NCI-H1417 (cell line): ENCODE measurements around the gene OR2T34.
"Not testable (repeated sequence)": the region's sequence is repeated elsewhere in the genome, so short reads cannot be mapped to it uniquely, and the experiment has no call there.

Source experiments
- DNase-seq, 3 experiments: peaks; one replicate each; lab custom pipeline; 2025; lab: John Stamatoyannopoulos, UW

Gene OR2T34, protein sequence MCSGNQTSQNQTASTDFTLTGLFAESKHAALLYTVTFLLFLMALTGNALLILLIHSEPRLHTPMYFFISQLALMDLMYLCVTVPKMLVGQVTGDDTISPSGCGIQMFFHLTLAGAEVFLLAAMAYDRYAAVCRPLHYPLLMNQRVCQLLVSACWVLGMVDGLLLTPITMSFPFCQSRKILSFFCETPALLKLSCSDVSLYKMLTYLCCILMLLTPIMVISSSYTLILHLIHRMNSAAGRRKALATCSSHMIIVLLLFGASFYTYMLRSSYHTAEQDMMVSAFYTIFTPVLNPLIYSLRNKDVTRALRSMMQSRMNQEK

DNA sequence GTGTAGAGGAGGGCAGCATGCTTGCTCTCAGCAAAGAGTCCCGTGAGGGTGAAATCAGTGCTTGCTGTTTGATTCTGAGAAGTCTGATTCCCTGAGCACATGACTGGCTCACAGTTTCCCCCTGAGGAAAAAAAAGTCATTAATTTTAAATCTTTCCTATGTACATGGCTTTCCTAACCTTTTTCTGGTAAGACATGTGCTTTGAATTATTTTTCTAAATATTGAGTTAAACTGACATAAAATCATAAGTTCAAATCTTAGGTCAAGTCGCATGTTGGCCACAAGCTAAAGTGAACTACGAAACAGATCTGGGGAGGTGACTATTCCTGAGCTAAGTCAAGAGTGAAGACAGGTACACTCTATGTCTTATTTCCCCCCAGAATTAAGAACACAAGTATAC is at the start of gene OR2T34:
Gene OR2T34, minus strand, starts transcription at position 101 of the 400 bp plus-strand sequence. Its CDS starts 0 bp downstream, at position 101.
- DNase-seq: not testable (repeated sequence)

DNA sequence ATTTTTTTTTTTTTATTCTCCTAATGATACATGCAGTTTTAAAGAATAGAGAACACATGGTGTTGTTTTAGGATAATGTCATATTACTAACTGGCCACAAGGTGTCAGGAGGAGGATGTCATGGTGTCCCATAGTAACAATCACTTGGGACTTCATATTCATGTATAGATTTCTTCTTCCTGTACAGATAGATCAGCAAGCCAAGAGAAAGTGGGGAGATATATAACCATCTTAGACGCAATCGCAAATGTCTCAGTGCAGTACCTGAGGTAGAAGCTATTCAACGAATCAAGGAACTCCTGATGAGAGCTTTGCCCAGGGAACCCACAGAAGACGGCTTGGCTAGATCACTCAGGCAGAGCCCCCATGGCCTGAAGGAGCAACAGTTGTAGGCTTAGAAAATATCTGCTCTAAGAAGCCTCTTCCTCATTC is 48.0 kb upstream of the OR2T34 start:
- peak in 1 of 3 experiments; percentile 47 for DNase-seq

DNA sequence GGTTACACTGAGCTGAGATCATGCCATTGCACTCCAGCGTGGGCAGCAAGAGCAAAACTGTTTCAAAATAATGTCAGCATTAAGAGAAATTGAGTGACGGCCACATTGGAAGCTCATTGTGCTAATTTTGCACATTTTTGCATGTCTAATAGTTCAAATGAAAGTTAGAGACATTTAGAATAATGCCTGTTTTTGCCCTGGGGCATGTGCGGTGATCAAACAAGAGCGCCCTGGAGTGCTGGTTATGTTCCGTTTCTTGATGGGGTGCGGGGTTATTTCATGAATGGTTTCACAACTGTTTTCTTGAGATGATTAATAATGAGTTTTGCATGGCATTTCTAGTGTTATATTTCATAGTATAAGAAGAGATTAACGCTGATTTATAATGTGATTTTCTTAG is 47.2 kb upstream of the OR2T34 start:
- DNase-seq: no peak

DNA sequence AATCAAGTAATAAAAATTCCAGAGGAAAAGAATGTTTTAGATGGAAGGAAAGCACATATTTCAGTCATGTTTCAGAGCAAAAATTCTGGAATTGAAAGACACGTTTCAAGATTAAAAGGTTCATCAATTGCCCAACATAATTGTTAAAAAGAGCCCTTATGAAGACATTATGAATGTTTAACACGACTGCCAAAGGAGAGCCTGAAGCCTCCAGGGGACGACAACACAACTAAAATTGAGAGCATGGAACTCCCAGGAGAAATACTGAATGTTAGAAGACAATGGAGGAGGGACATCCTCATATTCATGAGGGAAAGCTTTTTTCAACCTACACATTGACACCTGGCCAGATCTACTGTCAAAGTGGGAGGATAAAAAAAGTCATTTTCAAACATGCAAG is 44.3 kb upstream of the OR2T34 start:
- peak in 2 of 3 experiments; percentile 26 to 69 for DNase-seq

DNA sequence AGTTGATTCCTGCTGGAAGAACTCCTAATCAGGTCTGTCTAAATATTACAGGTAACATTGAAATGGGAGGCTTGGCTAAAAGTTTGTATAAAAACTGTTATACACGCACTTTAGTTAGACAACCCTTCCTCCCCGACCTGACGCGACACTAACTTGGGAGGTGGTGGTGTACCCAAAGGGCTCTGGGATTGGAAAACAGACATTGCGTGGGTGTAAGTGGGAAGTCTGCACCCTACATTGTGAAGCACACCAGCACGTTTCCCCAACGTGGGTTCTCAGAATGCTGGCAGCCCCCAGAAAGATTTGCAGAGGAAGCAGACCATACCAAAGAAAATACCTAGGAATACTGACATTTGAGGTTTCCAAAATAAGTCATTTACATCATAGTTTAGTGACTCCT is 43.6 kb upstream of the OR2T34 start:
- no peak for DNase-seq

DNA sequence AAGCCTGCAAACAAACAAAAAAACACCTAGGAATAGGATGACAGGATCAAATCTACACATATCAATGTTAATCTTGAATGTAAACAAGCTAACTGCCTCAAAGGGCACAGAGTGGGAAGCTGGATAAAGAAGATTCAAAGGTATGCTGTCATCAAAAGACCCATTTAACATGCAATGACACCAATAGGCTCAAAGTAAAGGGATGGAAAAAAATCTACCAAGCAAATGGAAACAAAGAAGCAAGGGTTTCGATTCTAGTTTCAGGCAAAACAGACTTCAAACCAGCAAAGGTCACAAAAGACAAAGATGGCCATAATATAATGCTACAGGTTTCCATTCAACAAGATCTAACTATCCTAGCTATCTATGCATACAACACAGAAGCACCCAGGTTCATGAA is 39.2 kb upstream of the OR2T34 start:
- no peak for DNase-seq

DNA sequence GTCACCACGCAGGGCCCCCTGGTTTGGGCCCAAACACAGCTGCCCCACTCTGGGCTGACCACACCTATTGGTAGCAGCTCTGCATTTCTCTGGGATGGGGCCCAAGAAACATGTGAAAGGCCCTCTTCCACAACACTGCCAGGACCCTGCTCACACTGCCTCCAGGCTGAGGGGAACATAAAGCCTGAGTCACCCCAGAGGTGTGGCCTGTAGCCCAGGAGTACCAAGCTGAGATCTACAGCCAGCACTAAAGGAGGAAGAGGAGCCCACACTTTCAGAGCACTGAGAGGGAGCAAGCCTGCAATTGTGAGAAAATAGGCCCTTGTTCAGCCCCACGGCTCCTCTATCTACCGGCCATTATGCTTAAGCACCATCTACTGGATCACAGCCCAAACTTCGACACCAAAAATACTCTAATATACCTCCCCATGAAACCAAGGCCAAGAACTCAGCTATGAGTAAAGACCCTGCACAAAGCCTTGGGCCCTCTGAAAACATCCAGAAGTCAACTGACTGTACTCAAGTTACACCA is 37.4 kb upstream of the OR2T34 start:
- no peak for DNase-seq

DNA sequence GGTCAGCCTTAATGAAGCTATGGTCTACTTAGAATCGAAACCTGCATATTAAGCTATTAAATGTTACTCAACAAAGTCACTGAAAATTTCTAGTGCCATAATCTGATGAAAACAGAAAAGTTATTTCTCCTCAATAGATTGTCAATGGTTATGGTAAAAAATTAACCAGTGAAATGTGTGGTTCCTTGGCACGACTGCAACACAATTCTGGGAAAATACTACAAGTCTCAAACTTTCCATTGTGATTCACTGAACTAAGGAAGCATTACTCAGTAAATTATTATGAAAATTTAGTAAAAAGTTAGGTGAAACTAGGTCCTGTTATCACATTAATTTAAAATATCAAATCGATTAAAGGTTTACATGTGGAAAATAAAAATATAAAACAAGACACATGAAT is 35.7 kb upstream of the OR2T34 start:
- no peak for DNase-seq

DNA sequence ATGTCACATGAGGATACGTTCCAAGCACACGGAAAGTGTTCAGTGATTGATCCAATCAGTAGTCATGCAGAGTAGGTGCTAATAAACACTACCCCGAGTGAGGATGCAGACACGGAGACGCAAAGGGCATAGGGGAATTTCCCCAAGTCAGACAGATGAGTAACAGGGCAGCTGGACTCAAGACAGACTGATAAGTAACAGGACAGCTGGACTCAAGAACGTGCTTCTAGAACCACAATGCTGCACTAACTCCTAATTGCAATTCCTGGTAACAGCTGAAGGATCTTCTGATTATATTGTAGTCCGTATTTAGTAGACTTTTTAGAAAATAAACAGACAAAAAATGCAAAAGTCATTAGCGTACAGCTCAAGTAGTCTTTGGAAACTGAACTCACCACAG is 24.8 kb upstream of the OR2T34 start:
- no peak for DNase-seq

DNA sequence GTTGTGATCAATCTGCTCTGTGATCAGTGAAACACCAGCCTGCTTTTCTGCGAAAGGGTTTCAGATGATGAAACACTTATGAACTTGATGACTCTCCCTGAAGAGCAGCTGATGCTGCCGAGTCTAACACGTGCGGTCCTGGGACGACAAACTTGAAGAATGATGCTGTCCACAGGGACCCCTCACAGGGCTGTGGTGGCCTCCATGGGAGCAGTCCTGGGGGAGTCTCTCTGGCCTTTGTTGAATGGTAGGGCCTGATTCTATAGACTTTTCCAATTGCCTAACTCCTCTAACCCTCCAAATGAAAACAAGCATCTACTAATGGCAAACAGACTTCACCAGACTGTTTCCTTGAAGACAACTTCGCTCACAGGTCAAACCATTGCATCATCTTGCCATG is 23.0 kb upstream of the OR2T34 start, which contains the start of gene OR2T10:
Gene OR2T10, minus strand, starts transcription at position 112 of the 400 bp plus-strand sequence. CDS start 3,932 bp downstream, outside the sequence.
- DNase-seq: no peak

DNA sequence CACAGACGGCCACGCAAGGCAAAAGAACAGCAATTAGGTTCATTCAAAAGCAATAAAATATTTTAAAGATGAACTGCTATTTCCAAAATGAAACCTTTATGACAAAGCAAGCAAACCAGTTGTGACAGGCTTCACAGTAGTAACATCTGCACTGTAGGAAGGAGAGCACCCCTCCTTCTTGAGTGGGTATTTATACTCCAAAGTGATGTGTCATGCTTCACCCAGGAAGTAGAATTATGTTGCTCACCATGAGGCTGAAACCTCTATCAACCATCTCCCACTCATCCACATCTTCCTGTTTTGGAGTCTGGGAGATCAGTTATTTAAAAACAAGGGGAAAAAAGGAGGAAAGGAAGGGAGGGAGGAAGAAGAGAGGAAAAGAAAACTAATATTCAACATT is 22.1 kb upstream of the OR2T34 start:
- DNase-seq: no peak

DNA sequence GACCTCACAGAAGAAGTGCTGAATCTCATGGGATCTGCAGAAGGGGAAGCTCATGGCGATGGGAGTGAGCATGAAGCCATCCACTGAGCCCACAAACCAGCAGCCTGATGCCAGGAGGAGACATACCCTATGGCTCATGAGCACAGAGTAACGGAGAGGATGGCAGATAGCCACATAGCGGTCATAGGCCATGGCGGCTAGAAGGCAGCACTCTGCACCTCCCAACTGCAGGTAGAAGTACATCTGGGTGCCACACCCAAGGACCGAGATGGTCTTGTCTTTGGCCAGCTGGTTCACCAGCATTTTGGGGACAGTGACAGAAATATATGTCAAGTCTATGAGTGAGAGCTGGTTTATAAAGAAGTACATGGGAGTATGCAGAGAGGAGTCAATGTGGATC is 18.7 kb upstream of the OR2T34 start:
- no peak for DNase-seq

DNA sequence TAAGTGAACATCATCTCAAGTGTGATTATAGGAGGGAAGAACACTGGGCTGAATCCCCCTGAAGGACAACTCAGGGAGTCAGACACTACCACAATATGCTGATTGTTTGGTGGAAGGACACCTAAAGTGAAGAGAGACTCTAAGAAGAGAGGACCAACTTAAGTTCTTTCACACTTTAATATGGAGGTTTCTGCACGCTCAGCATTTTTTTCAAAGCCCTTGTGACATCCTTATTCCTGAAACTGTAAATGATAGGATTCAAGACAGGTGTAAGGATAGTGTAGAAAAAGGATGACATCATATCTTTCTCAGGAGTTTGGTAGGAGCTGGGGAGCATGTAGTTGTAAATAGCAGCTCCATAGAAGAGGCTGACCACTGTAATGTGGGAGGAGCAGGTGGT is 18.1 kb upstream of the OR2T34 start:
- DNase-seq: no peak

DNA sequence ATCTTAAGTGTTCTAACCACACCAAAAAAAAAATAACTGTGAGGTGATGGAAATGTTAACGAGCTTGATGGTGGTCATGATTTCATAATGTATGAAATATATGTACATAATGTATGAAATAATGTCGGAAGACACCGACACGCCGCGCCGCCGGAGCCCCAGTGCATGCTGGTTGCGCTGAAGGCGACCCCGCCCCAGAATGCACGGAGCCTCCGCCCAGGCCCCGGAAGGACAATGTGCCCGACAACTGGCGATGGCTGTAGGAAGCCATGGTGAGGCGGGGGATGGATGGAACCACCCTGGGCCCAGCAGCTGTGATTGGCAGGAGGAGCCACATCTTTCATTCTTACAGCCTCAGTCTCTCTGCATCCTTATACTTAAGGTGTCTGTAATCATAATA is 15.5 kb upstream of the OR2T34 start:
- DNase-seq: no peak

DNA sequence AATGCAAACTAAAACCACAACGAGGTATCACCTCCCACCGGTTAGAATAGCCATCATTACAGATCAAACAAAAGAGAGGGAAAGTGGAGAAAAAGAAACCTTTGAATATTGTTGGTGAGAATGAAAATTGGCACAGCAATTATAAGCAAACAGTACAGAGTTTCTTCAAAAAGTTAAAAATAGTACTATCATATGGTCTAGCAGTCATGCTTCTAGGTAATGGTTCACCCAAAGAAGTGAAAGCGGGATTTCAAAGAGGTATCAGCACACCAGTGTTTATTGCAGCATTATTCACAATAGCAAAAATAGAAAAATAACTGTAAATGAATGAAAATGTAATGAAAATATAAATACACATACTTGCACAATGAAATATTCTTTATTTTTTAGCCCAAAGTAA is 14.8 kb upstream of the OR2T34 start:
- no peak for DNase-seq

DNA sequence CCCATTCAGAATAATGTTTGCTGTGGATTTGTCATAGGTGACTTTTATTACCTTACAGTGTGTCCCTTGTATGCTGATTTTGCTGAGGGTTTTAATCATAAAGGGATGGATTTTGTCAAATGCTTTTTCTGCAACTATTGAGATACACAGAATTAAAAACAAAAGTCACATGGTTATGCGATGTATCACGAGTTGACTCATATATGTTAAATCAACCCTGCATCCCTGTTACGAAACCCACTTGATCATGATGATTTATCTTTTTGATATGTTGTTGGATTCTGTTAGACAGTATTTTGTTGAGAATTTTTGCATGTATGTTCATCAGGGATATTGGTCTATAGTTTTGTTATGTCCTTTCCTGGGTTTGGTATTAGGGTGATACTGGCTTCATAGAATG is 10.7 kb upstream of the OR2T34 start:
- DNase-seq: no peak

DNA sequence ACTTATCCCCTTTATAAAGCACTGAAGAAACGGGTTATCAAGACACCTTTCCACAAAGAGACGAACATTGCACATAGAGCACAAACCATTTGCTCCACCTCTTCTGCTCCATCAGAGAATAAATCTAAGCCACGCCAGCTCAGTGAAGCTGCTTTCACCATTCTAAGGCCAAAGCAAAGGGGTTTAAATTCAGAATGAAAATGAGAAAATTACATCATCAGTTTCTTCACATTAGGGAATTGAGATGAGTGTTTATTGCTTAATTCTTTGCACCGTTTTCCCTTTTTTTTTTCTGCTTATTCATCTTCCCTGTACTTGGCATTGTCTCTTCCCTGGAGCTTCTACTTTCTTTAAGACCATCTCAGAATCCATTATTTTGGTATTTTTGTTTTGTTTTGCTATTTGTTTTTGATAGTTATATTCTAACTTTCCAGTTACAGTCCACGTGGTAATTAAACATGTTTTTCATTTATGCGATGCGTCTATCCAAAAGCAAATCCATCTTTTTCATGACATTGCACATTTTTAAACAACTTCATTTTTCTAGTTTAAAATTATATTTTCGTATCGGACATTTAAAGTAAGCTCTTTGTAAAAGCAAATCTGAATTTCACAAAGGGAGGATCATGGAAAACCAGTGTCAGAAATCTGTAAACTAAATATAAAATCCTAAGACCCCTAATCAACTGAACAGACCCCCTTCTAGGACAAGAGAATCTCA is 1.9 kb upstream of the OR2T34 start:
- DNase-seq: no peak

DNA sequence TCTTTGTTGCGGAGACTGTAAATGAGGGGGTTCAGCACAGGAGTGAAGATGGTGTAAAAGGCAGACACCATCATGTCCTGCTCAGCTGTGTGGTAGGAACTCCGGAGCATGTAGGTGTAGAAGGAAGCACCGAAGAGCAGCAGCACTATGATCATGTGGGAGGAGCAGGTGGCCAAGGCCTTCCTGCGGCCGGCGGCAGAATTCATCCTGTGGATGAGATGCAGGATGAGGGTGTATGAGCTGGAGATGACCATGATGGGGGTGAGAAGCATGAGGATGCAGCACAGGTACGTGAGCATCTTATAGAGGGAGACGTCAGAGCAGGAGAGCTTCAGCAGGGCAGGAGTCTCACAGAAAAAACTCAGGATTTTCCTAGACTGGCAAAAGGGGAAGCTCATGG is 701 bp downstream of the OR2T34 start:
- not testable (repeated sequence) for DNase-seq

DNA sequence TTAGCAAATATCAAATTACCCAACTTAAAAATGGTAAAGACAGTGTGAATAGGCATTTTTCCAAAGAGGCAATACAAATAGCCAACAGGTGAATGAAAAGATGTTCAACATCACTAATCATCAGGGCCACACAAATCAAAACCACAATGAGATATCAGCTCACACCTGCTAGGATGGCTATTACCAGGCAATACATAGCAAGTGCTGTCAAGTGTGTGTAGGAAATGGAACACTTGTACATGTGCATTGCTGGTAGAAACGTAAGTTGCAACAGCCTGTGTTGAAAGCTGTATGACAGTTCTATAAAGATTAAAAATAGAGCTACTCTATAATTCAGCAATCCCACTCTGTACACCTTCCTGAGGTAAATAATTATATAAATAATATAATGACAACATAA is 2.5 kb downstream of the OR2T34 start:
- not testable (repeated sequence) for DNase-seq

DNA sequence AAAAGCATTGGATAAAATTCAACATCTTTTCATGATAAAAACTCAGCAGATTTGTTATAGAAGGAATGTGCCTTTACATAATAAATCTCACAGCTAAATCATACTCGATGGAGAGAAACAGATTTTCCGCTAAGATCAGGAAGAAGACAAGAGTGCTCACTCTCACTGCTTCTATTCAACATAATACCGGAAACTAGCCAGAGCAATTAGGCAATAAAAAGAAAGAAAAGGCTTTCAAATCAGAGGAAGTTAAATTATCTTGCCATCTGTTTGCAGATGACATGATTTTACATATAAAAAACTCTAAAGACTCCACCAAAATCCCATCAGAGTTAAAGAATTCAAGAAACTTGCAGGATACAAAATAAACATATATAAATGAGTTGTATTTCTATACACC is 3.7 kb downstream of the OR2T34 start:
- not testable (repeated sequence) for DNase-seq

DNA sequence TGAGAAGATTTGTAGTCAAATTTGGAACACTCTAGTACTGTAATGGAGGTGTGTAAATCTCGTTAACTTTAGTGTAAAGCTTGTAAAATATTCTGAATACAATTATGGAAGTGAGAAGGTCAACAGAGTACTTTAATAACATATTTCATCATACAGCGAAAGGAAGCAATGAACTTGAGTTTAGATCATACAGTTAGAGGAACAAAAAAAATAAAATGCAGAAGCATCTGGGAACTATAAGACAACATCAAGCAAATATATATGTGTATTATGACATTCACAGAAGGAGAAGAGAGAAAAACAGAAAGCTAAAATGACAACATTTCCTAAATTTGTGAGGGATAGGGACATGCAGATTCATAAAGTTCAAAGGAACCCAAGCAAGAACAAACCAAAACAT is 5.5 kb downstream of the OR2T34 start:
- not testable (repeated sequence) for DNase-seq

DNA sequence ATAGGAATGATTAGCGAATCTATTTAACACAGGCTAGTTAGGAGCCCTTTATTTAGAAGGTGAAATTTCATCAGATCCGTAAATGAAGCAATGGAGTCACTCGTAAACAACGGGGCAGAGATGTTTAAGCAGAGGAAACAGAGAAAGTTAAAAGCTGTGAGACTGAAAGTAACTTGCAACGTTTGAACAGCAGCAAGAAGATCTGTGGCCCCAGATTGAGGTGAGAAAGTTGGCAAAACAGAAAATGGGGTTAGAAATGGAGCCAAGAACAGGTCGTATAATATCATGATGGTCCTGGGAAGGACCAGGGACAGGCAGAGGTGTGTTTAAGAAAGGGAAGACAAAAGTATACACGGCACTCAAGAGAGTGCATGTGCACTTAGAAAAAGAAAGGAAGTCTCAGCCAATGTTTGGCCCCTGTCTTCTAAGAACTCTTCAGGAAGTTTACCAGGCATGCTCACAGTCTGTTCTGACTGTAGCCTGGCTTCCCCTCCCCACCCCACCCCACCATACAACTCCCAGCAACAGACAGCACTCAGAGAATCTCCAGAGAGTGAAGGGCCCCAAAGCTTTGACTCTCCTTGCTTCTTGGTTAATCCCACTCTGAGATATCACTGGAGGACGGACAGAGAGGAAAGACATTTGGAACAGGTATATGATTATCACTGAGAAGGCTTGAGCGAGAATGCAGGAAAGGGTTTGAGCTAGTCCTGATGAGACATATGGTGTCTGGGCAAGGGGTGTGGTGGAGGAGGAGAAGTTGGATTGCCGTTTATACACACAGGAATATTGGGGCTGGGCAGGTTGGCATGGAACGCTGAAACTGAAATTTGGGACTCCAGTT is 8.8 kb downstream of the OR2T34 start:
- not testable (repeated sequence) for DNase-seq
